Measurements from ENCODE around the gene CMTR2. TPM values are rescaled to one million over a fixed set of nuclear protein-coding genes. Genes with fewer than 3 reads are reported as not detected.
"Not testable (repeated sequence)": the region's sequence is repeated elsewhere in the genome, so short reads cannot be mapped to it uniquely, and the experiment has no call there.

The CMTR2 gene
- total RNA-seq, 1 experiment from 2014 or later, result 13.4 TPM

GRCh38 chr16:71293919-71294318 is 4.7 kb upstream of the CMTR2 start (continued):
- TF ChIP-seq ZNF532 (CRISPR knock-in tag; IDR thresholded peaks at IDR 0.05; ENCODE audit: borderline replicate concordance) (no peak), HMGA2 (CRISPR knock-in tag; IDR thresholded peaks at IDR 0.05) (no peak), TEAD1 (CRISPR knock-in tag; IDR thresholded peaks at IDR 0.05) (no peak), EMX1 (CRISPR knock-in tag; IDR thresholded peaks at IDR 0.05) (no peak)

- ATAC-seq; H3K36me3 Mint-ChIP-seq; POLR2A ChIA-PET; DNase-seq (ENCODE audit: low spot score); H3K27ac Mint-ChIP-seq; H3K27me3 Mint-ChIP-seq (ENCODE audit: low read depth); H3K4me3 Mint-ChIP-seq; CTCF ChIA-PET; H3K9me3 Mint-ChIP-seq: not testable (repeated sequence)
- H3K4me1 Mint-ChIP-seq, result peaks cover 15% of the 10 kb centered on the region
Measured at GRCh38 chr16:71292095-71292494, 2.9 kb upstream of the CMTR2 start.

GRCh38 chr16:71289732-71290062 is 495 bp upstream of the CMTR2 start:
- CTCF ChIA-PET, result interaction anchor here (0.8 to 1.3 kb wide), 4 partner anchors 21 to 123 kb away, joined by 3 to 12 read pairs (median 4); no protein-coding TSS in a partner anchor
- no peak for TF ChIP-seq ESRRA (CRISPR knock-in tag; IDR thresholded peaks at IDR 0.05; ENCODE audit: borderline replicate concordance)
- DNase-seq (ENCODE audit: low spot score) (no peak), ATAC-seq (no peak)
- H3K36me3 Mint-ChIP-seq, result peaks cover 18% of the 10 kb centered on the region
- H3K27ac Mint-ChIP-seq, result peak overlapping the region; percentile 57; the same call in 1 of the 2 replicates
- POLR2A ChIA-PET, result interaction anchor here (0.6 to 1.0 kb wide), 2 partner anchors 51 to 343 kb away, joined by 3 read pairs; no protein-coding TSS in a partner anchor
- H3K4me3 Mint-ChIP-seq, result peak overlapping the region; percentile 71
- peaks cover 15% of the 10 kb centered on the region for H3K4me1 Mint-ChIP-seq
- H3K27me3 Mint-ChIP-seq (ENCODE audit: low read depth), result peaks cover 8% of the 10 kb centered on the region
- H3K9me3 Mint-ChIP-seq, result no peaks in the 10 kb centered on the region

GRCh38 chr16:71288570-71288889 is 672 bp downstream of the CMTR2 start:
- peaks cover 26% of the 10 kb centered on the region for H3K36me3 Mint-ChIP-seq
- ChIA-PET POLR2A (no interaction called here), CTCF (interaction anchor here (1.3 kb wide), 1 partner anchor 124 kb away, joined by 5 read pairs; no protein-coding TSS in a partner anchor)
- H3K27ac Mint-ChIP-seq, result peak overlapping the region; percentile 77
- no peaks in the 10 kb centered on the region for H3K9me3 Mint-ChIP-seq
- peaks cover 16% of the 10 kb centered on the region for H3K4me1 Mint-ChIP-seq
- peak overlapping the region; percentile 71 for H3K4me3 Mint-ChIP-seq
- ATAC-seq (no peak), DNase-seq (ENCODE audit: low spot score) (no peak)
- TF ChIP-seq USF1 (CRISPR knock-in tag; IDR thresholded peaks at IDR 0.05) (no peak), NR3C1 (CRISPR knock-in tag; conservative IDR thresholded peaks at IDR 0.05; ENCODE audit: low read depth) (no peak), FOXP4 (CRISPR knock-in tag; IDR thresholded peaks at IDR 0.05) (no peak), ZMAT4 (CRISPR knock-in tag; IDR thresholded peaks at IDR 0.05) (no peak), JUN (CRISPR knock-in tag; IDR thresholded peaks at IDR 0.05) (no peak), ZNF232 (CRISPR knock-in tag; IDR thresholded peaks at IDR 0.05) (no peak), SP1 (CRISPR knock-in tag; conservative IDR thresholded peaks at IDR 0.05) (no peak), ZSCAN18 (CRISPR knock-in tag; IDR thresholded peaks at IDR 0.05) (no peak), ESRRA (CRISPR knock-in tag; IDR thresholded peaks at IDR 0.05; ENCODE audit: borderline replicate concordance) (no peak), AFF4 (CRISPR knock-in tag; IDR thresholded peaks at IDR 0.05; ENCODE audit: borderline replicate concordance) (no peak), ZNF671 (CRISPR knock-in tag; IDR thresholded peaks at IDR 0.05) (no peak)
- H3K27me3 Mint-ChIP-seq (ENCODE audit: low read depth), result peaks cover 8% of the 10 kb centered on the region

Data from WTC11 (cell line).